ENCODE data around the gene FNDC11.
A peak's percentile ranks its signal among the peaks of the same experiment; 100 is the strongest.

FNDC11 gene

DNA sequence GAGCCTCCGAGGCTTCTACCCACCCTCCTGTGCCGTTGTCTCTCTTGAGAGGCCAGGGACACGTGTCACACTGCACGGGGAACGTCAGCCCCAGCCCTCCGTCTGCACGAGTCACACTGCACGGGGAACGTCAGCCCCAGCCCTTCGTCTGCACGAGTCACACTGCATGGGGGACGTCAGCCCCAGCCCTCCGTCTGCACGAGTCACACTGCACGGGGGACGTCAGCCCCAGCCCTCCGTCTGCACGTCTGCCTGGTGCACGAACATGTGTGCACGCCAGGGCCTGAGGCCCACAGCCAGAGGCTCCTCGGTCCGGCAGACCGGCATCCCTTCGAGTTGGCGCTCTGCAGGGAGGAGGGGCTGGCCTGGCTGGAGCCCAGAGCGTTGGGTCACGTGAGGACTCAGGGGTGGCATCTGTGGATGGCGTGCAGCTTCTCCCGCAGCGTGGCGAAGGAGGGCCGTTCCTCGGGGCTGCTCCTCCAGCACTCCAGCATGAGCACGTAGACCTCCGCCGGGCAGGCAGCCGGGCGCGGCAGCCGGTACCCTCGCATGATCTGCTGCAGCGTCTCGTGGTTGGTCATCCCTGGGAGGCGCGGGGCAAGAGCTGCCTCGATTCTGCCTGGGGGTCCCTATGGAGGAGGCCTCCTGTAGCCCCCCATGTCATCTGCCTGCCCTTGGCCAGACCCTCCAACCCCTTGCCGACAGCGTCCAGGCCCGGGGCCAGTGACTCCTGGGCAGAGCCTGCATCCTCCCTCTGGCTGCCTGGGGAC is 13.4 kb upstream of the FNDC11 start:
- no peak for DNase-seq

DNA sequence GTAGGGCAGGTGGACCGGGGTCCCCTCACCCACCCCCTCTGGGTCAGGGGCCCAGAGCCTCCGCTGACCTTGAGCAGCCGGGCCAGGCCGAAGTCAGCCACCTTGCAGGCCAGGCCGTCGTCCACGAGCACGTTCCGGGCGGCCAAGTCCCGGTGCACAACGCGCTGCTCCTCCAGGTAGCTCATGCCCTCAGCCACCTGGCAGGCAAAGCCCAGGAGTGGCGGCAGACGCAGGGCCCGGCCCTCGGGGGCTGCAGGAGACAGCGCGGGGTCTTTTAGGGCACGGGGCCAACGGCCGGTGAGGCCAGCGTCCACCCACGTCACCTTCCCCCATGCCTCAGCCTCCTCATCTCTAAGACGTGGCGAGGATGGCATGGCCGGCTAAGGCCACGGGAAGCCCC is 12.6 kb upstream of the FNDC11 start:
- no peak for DNase-seq

DNA sequence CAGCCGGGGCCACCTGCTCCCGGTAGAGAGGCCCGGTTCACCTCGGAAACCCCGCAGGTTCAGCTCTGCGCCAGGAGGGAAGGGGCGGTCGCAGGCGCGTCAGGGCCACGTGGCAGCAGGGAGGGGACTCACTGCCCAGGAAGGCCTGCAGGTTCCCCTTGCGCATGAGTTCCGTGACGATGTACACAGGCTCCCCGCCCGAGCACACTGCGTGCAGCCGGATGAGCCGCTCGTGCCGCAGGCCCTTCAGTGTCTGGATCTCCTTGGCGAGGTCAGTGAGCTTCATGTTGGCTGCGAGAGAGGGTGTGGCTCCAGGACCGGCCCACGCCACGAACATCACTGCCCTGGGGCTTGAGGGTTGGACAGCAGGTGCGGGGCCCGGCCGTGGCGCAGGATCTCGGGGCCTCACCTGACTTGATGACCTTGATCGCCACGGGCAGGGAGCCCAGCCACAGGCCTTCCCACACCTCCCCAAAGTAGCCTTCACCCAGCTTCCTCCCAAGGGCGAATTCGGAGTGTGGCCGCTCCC is 11.9 kb upstream of the FNDC11 start:
- no peak for DNase-seq

DNA sequence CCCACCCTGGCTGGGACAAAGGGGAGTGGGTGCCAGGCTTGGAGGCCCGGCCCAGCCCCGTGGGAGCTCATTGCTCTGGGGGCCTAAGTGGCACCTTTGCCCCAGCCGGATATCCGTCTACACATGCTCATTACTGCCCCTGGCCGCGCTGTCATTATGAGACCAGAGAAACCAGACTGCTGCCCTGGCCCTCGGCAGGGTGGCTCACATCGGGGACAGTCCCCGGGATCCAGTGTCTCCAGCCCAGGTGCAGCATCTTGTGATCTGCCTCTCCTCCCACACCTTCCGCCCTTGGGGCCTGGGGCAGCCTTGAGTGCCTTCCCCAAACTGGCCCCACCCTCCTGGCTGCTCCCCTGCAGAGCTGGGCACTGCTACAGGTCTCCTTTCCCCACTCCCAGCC is 11.3 kb upstream of the FNDC11 start:
- no peak for DNase-seq

DNA sequence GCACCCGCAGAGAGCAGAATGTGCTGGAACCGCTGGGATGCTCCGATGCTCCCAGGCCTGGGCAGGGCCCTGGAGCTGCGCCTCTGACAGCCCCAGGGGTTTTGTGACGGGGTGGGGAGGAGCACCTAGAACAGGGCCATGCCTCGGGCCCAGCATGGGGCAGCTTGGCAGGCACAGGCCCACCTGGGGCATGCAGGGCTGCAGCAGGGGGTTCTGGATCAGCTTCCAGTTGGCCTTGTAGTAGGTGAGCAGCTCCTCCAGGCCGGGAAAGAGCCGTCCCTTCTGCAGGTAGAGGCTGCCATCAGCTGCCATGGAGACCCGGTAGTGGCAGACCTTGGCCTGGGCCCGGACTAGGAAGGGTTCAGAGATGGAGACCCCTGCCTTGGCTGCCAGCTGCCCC is 10.8 kb upstream of the FNDC11 start:
- peak; percentile 55 for DNase-seq

DNA sequence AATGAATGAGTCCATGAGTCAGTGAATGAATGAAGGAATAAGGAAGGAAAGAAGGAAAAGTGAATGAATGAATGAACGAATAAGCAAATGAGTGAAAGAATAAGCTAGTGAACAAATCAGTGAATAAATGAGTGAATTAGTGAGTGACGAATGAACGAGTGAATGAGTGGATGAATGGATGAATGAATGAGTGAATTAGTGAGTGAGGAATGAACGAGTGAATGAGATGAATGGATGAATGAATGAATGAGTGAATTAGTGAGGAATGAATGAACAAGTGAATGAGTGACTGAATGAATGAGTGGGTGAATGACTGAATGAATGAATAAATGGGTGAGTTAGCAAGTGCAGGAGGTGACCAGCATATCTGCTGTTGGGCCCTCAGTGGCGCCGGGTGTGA is 10.2 kb upstream of the FNDC11 start:
- DNase-seq: no peak

DNA sequence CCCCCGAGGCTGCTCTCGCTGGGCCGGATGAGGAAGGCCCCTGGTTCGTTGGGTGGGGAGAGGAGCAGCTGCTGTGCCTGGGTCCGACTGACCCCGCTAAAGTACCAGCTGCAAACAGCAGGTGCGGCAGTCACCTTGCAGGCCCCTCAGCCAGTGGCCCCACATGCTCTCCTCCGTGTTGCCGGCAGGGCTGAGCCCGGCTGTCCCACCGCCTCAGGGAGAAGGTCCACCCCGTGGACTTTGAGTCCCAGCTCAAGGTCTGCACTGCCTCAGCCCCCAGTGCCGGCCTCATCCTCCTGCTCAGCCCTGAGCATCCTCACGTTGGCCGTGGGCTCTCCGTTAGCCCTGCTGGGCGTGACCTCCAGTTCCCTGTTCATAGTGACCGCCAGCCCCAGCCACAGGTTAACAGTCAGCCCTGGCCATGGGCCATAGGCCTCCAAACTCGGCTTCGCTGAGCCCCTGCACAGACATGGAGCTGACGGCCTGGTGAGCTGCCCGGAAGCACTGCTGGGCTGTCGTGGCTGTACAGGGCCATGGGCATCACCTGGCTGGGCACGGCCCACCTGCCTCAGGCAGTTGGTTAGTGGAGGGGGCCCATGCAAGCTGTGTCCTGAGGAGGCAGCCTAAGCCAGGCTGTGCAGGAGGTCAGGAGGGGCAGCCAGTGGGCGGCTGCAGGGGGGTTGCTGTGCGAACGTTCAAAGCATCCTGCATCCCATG is 9.6 kb upstream of the FNDC11 start:
- no peak for DNase-seq

DNA sequence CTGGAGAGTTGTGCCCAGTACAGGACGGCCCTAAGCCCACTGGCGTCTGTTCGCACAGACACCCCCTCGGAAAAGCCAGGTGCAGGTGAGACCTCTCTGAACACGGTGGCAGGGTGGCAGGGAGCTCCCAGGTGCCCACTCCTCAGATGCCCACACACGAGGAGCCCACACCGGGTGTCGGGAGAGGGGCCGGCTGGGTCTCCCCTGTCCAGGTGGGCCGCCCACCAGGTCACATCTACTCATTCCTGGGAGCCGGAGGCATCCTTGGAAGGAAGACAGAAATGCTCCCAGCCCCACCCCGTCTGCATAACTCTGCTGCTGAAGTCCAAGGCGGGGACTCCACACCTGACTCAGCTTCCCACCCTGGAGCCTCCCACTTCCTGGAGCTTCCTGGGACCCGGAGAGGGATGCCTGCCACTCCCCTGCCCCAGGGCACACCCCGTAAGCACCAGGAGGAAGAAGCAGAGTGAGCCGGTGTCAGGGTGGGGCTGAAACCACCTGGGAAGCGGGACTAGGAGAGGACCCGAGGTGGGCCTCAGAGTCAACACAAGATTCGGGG is 8.9 kb upstream of the FNDC11 start:
- no peak for DNase-seq

DNA sequence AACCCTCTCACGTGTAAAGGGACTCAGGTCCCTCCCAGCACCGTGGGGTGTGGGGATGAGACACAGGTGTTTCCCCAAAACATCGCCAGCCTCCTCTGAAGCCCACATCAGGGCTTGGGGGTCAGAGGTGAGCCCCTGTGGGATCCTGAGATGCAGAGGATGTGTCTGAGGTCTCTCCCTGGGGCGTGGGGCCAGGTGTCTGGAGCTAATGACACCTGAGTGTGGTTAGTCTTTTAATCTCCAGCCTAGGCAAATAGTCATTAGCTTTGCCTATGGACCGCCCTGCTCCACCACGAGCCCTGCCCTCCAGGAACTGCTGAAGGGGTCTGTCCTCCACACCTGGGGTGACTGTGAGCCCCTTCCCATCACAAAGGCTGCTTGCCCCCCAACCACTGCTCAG is 8.1 kb upstream of the FNDC11 start:
- no peak for DNase-seq

DNA sequence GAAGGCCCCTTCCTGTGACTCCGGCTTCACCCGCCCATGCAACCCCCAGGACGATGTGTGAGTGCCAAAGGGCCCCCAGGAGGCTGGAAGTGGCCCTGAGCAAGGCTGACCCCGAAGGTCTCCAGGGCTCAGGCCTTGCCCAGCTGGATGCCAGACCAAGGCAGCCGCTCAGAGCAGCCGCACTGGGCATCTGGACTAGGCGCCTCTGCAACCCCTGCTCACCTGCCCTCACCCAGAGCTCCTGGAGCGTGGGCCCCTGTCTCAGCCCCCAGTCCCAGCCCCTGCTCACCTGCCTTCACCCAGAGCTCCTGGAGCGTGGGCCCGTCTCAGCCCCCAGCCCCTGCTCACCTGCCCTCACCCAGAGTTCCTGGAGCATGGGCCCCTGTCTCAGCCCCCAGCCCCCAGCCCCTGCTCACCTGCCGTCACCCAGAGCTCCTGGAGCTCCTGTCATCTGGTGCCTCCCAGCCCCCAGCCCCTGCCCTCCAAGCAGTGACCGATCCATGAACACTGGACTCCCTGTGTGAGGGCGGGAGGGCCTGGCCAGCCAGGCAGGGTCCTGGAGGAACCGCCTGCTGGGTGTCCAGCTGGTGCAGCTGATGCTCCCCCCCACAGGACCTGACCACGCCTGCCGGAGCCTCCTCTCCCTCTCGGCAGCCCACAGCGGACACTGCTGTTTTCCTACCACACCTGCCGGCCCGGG is 7.6 kb upstream of the FNDC11 start:
- no peak for DNase-seq

DNA sequence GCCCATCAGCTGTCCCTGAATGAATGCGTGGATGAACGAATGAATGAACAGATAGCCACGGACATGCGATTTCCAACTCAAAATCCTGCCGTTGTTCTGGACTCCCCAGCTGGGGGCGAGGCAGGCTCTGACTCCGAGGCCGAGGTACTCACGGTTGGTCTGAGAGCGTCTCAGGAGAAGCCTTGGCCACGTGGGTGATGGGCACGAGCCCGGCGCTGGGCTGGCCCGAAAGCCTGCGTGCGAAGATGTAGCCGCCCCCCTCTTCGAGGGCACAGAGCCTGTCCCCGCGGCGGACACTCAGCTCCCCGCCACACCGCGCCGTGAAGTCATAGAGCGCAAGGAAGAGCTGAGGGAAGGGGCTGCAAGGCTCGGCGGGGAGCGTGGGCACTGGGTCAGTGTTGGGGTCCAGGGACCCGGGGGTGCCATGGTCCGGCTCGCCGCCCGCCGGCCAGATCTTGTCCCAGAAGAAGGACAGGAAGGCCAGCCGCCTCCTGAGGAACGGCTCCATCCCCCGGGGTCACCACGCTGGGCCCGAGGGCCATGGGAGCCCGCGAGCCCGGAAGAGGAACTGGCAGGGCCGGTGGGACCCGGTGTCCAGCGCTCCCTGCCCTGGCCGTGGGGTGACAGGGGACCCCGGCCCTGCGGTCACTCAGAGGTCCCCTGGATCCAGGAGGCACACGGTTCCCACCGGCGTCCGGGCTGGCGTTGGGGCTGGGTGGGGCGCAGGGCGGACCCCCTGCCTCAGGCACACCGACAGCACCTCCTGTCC is 6.8 kb upstream of the FNDC11 start:
- no peak for DNase-seq

DNA sequence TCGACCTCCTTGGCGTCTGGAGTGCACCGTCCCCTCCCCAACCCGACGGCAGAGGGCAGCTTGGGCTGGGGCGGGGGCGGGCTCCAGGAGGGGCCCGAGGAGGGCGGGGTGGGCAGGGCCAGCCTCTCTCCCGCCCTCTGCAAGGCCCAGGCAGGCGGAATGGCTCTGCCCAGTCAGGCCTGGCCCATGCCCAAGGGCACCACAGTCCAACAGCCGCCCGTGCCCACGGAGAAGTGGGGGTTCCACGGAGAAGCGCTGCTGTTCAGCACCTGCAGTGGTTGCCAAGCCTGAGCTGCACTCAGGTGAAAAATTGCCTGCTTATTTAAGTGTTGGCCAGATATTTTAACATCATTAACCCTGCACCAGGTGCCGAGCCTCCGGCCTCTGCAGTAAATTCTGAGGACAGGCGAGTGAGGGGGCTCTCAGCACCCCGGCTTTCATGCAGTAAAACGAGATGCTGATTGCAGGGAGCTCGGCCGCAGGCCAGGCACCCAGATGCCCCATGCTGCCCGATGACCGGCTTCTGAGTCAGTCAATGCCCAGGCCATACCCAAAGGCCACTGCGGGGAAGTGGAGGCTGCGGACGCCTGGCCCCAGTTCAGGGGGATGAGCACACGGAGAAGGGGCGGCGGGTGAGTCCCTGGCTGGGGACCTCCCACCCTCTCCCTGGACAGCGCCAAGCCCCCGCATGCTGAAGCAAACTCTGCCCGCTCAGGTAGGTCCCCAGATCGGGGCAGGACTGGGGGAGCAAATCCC is 6.1 kb upstream of the FNDC11 start, which contains the start of gene SRMS:
TSS of gene SRMS (minus strand) at position 25 of the 756 bp plus-strand sequence. CDS start 286 bp downstream, outside the sequence.
- DNase-seq: no peak

DNA sequence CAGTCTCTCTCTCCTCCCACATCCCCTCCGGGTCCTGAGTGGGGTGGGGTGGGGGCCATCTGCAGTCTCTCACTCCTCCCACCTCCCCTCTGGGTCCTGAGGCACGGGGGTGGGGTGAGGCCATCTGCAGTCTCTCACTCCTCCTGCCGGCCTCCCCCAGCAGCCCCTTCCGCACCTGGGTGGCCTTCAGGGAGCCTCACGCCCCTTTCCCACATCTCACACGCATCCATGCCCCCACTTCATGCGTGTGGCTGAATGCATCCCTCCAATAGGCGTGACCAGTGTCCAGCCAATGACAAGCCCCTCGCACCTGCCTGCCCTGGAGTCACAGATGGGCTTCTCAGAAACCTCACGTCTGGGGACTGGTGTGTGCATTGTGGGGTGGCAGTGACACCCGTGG is 5.4 kb upstream of the FNDC11 start:
- no peak for DNase-seq

DNA sequence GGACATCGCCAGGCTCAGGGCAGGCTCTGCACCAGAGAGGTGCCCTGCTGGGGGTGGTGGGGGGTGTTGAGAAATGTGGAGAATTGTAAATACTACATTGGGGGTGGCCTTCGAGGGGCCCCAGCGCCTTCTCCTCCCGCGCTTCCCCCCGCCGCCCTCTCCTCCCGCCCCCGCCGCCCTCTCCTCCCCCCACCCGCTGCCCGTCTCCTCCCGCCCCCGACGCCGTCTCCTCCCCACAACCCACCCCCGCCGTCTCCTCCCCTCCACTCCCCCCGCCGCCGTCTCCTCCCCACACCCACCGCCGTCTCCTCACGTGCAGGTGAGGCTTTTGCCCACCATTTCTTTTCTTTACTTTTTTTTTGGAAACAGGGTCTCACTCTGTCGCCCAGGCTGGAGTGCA is 4.9 kb upstream of the FNDC11 start:
- no peak for DNase-seq

DNA sequence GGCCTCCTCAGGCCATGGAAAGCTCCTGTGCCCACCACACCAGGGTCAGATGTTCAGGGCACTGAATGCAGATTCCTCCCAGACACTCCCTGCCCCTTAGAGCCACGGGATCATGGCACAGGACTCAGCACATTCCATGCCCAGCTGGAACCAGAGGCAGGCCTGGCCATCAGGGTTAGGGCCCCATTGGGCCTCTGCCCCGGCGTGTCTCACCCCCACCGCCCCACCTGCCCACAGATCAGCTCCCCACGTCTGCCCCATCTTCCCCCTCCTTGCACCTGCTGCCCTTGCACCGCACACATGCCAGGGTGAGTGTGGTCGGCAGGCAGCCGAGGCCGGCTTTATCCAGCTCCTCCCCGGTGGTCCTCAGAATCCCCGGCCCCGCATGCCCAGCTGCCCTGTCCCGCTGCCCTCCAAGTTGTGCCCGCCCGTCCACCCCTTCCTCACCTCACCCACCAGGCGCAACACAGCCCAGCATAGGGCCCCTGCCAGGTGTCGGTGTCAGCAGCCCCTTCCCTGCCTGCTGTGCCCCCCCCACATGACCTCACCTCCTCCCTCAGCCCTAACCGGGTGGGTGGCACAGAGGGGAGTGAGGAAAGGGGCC is 4.2 kb upstream of the FNDC11 start:
- DNase-seq: no peak

DNA sequence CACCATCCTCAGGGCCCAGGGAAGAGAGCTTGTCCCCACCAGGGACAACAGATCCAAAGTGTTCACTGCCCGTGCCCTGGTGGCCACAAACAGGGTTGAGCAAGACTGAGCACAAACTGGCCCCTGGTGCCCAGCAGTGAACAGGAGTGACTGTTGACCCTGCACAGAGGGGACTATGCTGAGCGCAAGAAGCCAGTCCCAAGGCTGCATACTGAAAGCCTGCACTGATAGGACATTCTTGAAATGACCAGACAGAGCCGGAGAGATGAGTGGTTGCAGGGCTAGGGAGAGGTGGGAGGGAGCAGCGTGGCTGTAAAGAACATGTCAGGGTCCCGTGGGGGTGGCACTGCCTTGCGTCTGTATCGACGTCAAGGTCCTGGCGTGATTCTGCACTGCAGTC is 2.9 kb upstream of the FNDC11 start:
- no peak for DNase-seq

DNA sequence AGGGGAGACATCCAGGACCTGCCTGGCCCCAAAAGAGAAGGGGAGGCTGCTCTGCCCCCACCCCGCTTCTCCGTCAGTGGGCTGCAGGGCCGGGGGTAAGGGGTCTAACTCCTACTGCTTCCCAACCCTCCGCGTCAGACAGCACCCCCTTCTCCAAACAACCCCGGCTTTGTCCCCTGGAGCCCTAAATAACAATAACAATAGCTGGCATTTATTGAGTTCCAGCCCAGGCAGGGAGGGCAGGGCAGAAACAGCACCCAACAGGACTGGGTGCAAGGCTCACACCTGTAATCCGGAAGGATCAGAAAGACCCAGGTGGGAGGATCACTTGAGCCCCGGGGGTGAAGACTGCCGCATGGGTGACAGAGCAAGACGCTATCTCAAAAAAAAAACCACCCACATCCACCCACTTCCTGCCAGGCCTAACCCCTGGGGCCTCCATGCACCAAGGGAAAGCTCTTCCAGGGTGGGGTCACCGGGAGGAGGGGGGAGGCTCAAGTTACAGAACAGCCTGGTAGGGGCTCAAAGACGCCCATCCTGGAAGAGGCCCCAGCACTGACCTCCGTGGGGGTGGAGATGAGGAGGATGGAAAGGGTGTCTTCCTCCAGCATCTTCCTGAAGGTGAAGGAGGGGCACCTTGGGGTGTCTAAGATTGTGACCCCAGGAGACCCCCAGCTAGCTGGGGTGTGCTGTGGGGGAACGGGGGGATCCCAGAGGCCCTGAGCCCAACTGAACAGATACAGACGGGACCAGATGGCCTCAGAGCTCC is 1.3 kb upstream of the FNDC11 start:
- DNase-seq: no peak

DNA sequence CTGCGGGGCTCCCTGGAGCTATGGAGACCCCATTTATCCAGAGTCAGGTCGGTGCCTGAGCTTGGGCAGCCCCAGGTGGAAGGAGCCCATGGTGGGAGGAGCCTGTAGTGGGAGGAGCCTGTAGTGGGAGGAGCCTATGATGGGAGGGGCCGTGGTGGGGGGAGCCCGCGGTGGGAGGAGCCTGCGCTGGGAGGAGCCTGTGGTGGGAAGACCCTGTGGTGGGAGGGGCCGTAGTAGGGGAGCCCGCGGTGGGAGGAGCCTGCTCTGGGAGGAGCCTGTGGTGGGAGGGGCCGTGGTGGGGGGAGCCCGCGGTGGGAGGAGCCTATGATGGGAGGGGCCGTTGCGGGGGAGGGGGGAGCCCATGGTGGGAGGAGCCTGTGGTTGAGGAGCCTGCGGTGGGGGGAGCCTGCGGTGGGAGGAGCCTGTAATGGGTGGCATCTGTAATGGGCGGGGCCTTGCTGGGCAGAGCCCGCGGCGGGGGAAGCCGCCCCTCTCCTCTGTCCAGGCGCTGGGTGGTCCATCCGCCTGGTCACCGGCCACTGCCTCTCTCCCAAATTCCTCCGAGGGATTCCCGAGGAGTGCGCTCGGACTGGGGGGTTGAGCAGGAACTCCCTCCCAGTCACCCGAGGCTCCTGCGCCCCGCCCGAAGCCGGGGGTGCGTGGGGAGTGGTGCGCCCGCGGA is 567 bp upstream of the FNDC11 start:
- DNase-seq: peak; percentile 90

DNA sequence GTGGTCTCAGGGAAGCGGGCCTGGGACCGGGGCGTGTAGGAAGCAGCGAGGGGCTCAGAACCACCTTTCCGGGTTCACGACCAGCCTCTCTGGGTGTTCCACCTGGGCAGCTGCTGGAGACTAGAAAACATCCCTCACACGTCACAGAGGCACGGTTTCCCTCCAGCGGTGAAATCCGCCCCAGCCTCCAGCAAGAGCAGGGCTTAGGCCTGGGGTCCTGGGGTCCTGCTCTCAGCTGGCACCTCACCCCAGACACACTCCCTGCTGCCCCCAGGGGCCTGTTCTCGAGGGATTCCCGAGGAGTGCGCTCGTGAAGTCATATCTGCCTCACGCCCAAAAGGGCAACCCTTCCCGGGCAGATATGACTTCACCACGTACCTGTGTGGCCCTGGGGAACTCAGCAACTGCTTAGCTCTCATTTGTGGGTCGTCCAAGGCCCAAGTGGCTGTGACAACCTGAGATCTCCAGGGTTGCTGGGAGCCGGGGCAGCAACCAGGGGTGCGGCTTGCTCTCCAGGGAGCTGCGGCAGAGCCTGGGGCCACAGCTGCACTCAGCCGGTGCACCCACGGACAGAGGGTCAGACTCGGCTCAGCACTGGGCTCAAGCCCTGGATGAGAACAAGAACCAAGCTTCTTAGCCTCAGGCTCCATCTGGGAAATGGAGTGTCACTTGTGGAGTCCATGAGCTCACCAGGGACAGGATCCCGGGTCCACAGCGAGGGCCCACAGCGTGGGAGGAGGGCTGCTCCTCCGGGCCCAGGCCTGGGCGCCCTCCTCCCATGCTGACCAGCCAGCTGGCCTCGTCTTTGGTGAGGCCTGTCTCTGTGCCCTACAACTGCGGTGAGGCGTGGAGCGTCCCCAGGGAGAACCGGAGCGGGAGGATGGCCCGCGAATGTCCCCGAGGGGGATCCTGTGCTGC is 661 bp downstream of the FNDC11 start:
- no peak for DNase-seq
